ENCODE measurements around the gene PPP1R13L. TPM values are rescaled to one million over a fixed set of nuclear protein-coding genes. Genes with fewer than 3 reads are reported as not detected.

The PPP1R13L gene
- total RNA-seq, 1 donor from 2014 or later = 56.7 TPM

DNA sequence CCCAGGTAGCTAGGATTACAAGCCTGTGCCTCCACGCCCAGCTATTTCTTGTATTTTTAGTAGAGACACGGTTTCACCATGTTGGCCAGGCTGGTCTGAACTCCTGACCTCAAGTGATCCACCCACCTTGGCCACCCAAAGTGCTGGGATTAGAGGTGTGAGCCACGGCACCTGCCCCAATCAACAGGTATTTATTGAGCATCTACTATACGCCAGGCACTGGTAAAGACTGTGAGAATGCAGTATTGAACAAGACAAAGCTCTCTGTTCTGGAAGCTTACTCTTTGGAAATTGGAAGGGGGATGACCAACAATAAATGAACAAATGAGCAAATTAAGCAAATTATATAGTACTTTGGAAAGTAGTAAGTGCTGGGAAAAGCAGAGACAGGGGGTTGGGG lies 40.3 kb upstream of the PPP1R13L start:
- no peak overlapping the region for H3K4me3 ChIP-seq (ENCODE audit: insufficient read depth, low read depth, low read length)
- H3K4me1 ChIP-seq (ENCODE audit: insufficient read depth, low read length) = peaks cover 33% of the 10 kb centered on the region
- DNase-seq (ENCODE audit: low read depth) (no peak), FAIRE-seq (no peak)
- no peaks in the 10 kb centered on the region for H3K79me2 ChIP-seq (ENCODE audit: insufficient read depth, low read length)
- Mint-ChIP-seq H3K4me1 (ENCODE audit: low read depth, unreplicated experiment) (peaks cover 10% of the 10 kb centered on the region), H3K4me3 (ENCODE audit: unreplicated experiment) (peak overlapping the region; percentile 0), H3K27ac (ENCODE audit: unreplicated experiment) (peak overlapping the region; percentile 91), H3K36me3 (ENCODE audit: low read depth, unreplicated experiment) (no peaks in the 10 kb centered on the region), H3K27me3 (ENCODE audit: low read depth, unreplicated experiment) (no peaks in the 10 kb centered on the region), H3K9me3 (ENCODE audit: unreplicated experiment) (no peaks in the 10 kb centered on the region)
- no peak overlapping the region for H2AFZ ChIP-seq (ENCODE audit: low read depth, low read length)
- peak overlapping the region; percentile 99 for H3K9ac ChIP-seq (ENCODE audit: low read length)
- H3K36me3 ChIP-seq (ENCODE audit: insufficient read depth, low read length) = no peaks in the 10 kb centered on the region
- H3K27ac ChIP-seq (ENCODE audit: low read depth, low read length) = no peak overlapping the region
- H3K27me3 ChIP-seq (ENCODE audit: insufficient read depth, low read length) = no peaks in the 10 kb centered on the region
- H4K20me1 ChIP-seq (ENCODE audit: insufficient read depth, low read length) = no peaks in the 10 kb centered on the region
- H3K9me3 ChIP-seq (ENCODE audit: insufficient read depth, low read depth, low read length) = no peaks in the 10 kb centered on the region
- TF ChIP-seq EZH2 (IDR thresholded peaks at IDR 0.05; ENCODE audit: insufficient read depth, low read length) (no peak), CTCF (IDR thresholded peaks at IDR 0.05; ENCODE audit: insufficient read depth, low read depth, low read length) (no peak)
- no peak overlapping the region for H3K4me2 ChIP-seq (ENCODE audit: low read length)

DNA sequence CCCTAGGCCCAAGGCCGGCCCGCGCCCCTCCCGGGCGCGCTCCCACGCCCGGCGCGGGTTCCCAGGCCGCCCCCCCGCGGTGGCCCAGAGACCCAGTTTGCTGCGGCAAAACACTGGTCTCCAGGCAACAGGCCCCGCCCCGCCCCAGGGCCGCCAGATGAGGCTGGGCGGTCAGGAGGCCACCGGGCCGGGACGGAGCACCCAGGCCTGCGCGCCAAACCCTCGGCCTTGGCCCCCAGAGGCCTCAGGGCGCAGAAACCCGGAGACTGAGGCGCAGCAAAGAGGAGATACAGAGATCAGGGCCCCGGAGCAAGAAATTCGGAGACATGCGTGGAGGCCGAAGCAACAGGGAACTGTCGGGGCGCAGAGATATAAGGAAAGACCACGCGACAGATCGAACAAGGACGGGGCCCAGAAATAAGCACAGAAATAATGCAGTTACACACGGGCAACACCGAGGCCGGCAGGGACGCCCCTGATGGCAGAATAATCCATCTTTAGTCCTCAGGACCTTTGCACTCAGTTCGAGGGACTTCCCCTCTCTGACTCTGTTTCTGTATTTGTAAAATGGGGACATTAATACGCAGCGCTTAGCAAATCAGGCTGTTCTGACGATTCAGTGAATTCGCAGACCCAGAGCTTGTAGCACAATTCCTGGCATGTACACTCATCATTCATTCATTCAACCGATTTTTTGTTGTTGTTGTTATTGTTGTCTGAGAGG lies 39.6 kb upstream of the PPP1R13L start:
- Mint-ChIP-seq H3K27me3 (ENCODE audit: low read depth, unreplicated experiment) (no peaks in the 10 kb centered on the region), H3K36me3 (ENCODE audit: low read depth, unreplicated experiment) (no peaks in the 10 kb centered on the region), H3K9me3 (ENCODE audit: unreplicated experiment) (no peaks in the 10 kb centered on the region), H3K4me1 (ENCODE audit: low read depth, unreplicated experiment) (peaks cover 10% of the 10 kb centered on the region), H3K4me3 (ENCODE audit: unreplicated experiment) (peak overlapping the region; percentile 60), H3K27ac (ENCODE audit: unreplicated experiment) (peak overlapping the region; percentile 91)
- H4K20me1 ChIP-seq (ENCODE audit: insufficient read depth, low read length) = no peaks in the 10 kb centered on the region
- H2AFZ ChIP-seq (ENCODE audit: low read depth, low read length) = peak overlapping the region; percentile 15
- DNase-seq (ENCODE audit: low read depth) (peak; percentile 64), FAIRE-seq (no peak)
- H3K27me3 ChIP-seq (ENCODE audit: insufficient read depth, low read length) = no peaks in the 10 kb centered on the region
- H3K9me3 ChIP-seq (ENCODE audit: insufficient read depth, low read depth, low read length) = no peaks in the 10 kb centered on the region
- no peaks in the 10 kb centered on the region for H3K36me3 ChIP-seq (ENCODE audit: insufficient read depth, low read length)
- H3K4me1 ChIP-seq (ENCODE audit: insufficient read depth, low read length) = peaks cover 29% of the 10 kb centered on the region
- peak overlapping the region; percentile 97 for H3K4me2 ChIP-seq (ENCODE audit: low read length)
- no peaks in the 10 kb centered on the region for H3K79me2 ChIP-seq (ENCODE audit: insufficient read depth, low read length)
- peak overlapping the region; percentile 99 for H3K9ac ChIP-seq (ENCODE audit: low read length)
- H3K27ac ChIP-seq (ENCODE audit: low read depth, low read length) = peak overlapping the region; percentile 71
- H3K4me3 ChIP-seq (ENCODE audit: insufficient read depth, low read depth, low read length) = peak overlapping the region; percentile 13
- no peak for TF ChIP-seq EZH2 (IDR thresholded peaks at IDR 0.05; ENCODE audit: insufficient read depth, low read length)

GRCh38 chr19:45443462-45444317 lies 38.8 kb upstream of the PPP1R13L start:
- Mint-ChIP-seq H3K27ac (ENCODE audit: unreplicated experiment) (peak overlapping the region; percentile 98), H3K4me1 (ENCODE audit: low read depth, unreplicated experiment) (peaks cover 10% of the 10 kb centered on the region), H3K27me3 (ENCODE audit: low read depth, unreplicated experiment) (no peaks in the 10 kb centered on the region), H3K4me3 (ENCODE audit: unreplicated experiment) (peak overlapping the region; percentile 85), H3K9me3 (ENCODE audit: unreplicated experiment) (no peaks in the 10 kb centered on the region), H3K36me3 (ENCODE audit: low read depth, unreplicated experiment) (no peaks in the 10 kb centered on the region)
- TF ChIP-seq CTCF (IDR thresholded peaks at IDR 0.05; ENCODE audit: insufficient read depth, low read depth, low read length) = no peak
- no peak for TF ChIP-seq EZH2 (IDR thresholded peaks at IDR 0.05; ENCODE audit: insufficient read depth, low read length)
- Histone ChIP-seq H3K4me1 (ENCODE audit: insufficient read depth, low read length) (peaks cover 29% of the 10 kb centered on the region), H3K27me3 (ENCODE audit: insufficient read depth, low read length) (no peaks in the 10 kb centered on the region), H3K9me3 (ENCODE audit: insufficient read depth, low read depth, low read length) (no peaks in the 10 kb centered on the region), H2AFZ (ENCODE audit: low read depth, low read length) (peak overlapping the region; percentile 61), H3K4me2 (ENCODE audit: low read length) (peak overlapping the region; percentile 97), H3K36me3 (ENCODE audit: insufficient read depth, low read length) (no peaks in the 10 kb centered on the region), H3K79me2 (ENCODE audit: insufficient read depth, low read length) (no peaks in the 10 kb centered on the region), H3K27ac (ENCODE audit: low read depth, low read length) (peak overlapping the region; percentile 94), H3K9ac (ENCODE audit: low read length) (peak overlapping the region; percentile 99), H4K20me1 (ENCODE audit: insufficient read depth, low read length) (no peaks in the 10 kb centered on the region), H3K4me3 (ENCODE audit: insufficient read depth, low read depth, low read length) (peak overlapping the region; percentile 67)
- FAIRE-seq (no peak), DNase-seq (ENCODE audit: low read depth) (peak; percentile 63)

Data from astrocyte (in vitro differentiated cells and primary cell).